Stimulated activated memory B cell treated with anti-CD40 and anti-IgM and Interleukin-4, amounts not matched to agents 10 μg/mL and 1 μg/mL and 100 μg/mL, for 72 hours (primary cell): ENCODE data around the gene COMP.
"Not testable (repeated sequence)": the region's sequence is repeated elsewhere in the genome, so short reads cannot be mapped to it uniquely, and the experiment has no call there.

Experiments
- ATAC-seq: fragments of 150-1000 bp; cut with Tn5 transposase; 2 replicates; pipeline ENCODE4 v1.10.0; 2021
- H3K27ac Mint-ChIP-seq: one replicate; pipeline ENCODE4 v1.8.0; 2022; ENCODE audit warnings: mild to moderate bottlenecking, mixed read lengths
- H3K27me3 Mint-ChIP-seq: one replicate; pipeline ENCODE4 v1.8.0; 2022; ENCODE audit warnings: mixed read lengths
- H3K36me3 Mint-ChIP-seq: one replicate; pipeline ENCODE4 v1.8.0; 2022; ENCODE audit warnings: mixed read lengths
- H3K4me1 Mint-ChIP-seq: one replicate; pipeline ENCODE4 v1.8.0; 2022; ENCODE audit warnings: mixed read lengths
- H3K4me3 Mint-ChIP-seq: one replicate; pipeline ENCODE4 v1.8.0; 2022; ENCODE audit warnings: mild to moderate bottlenecking, moderate library complexity, mixed read lengths
- H3K9me3 Mint-ChIP-seq: one replicate; pipeline ENCODE4 v1.8.0; 2022; ENCODE audit warnings: mixed read lengths

COMP gene

GRCh38 chr19:18790566-18791314, at the start of gene COMP:
TSS of gene COMP (minus strand) at chr19:18791305. CDS start at chr19:18791269, 36 bp downstream.
- H3K27me3 Mint-ChIP-seq: peaks cover 76% of the 10 kb centered on the region
- no peak for ATAC-seq
- H3K9me3 Mint-ChIP-seq: no peaks in the 10 kb centered on the region
- H3K27ac Mint-ChIP-seq: peak within 1 kb of the TSS; percentile 43
- H3K36me3 Mint-ChIP-seq: no peaks in the 10 kb centered on the region
- H3K4me1 Mint-ChIP-seq: peaks cover 41% of the 10 kb centered on the region
- H3K4me3 Mint-ChIP-seq: peak within 1 kb of the TSS; percentile 76

- no peaks in the 10 kb centered on the region for H3K27me3 Mint-ChIP-seq
- H3K9me3 Mint-ChIP-seq: no peaks in the 10 kb centered on the region
- H3K4me3 Mint-ChIP-seq: no peak overlapping the region
- peaks cover 97% of the 10 kb centered on the region for H3K4me1 Mint-ChIP-seq
- peaks cover 22% of the 10 kb centered on the region for H3K36me3 Mint-ChIP-seq
- no peak overlapping the region for H3K27ac Mint-ChIP-seq
- no peak for ATAC-seq
Observed at GRCh38 chr19:18840288-18841267, 49.5 kb upstream of the COMP start.

GRCh38 chr19:18839465-18840287, 48.6 kb upstream of the COMP start:
- H3K27me3 Mint-ChIP-seq: no peaks in the 10 kb centered on the region
- peaks cover 30% of the 10 kb centered on the region for H3K36me3 Mint-ChIP-seq
- no peaks in the 10 kb centered on the region for H3K9me3 Mint-ChIP-seq
- peak overlapping the region; percentile 60 for H3K27ac Mint-ChIP-seq
- peaks cover 97% of the 10 kb centered on the region for H3K4me1 Mint-ChIP-seq
- H3K4me3 Mint-ChIP-seq: no peak overlapping the region
- ATAC-seq: no peak

- peak overlapping the region; percentile 86 for H3K27ac Mint-ChIP-seq
- peaks cover 47% of the 10 kb centered on the region for H3K36me3 Mint-ChIP-seq
- peak overlapping the region; percentile 92 for H3K4me3 Mint-ChIP-seq
- no peaks in the 10 kb centered on the region for H3K27me3 Mint-ChIP-seq
- H3K4me1 Mint-ChIP-seq: peaks cover 72% of the 10 kb centered on the region
- H3K9me3 Mint-ChIP-seq: no peaks in the 10 kb centered on the region
- no peak for ATAC-seq
Observed at GRCh38 chr19:18834644-18834984, 43.5 kb upstream of the COMP start.

- Mint-ChIP-seq H3K4me1 (peaks cover 66% of the 10 kb centered on the region), H3K4me3 (peak overlapping the region; percentile 92), H3K9me3 (no peaks in the 10 kb centered on the region), H3K27ac (peak overlapping the region; percentile 86), H3K27me3 (no peaks in the 10 kb centered on the region), H3K36me3 (peaks cover 46% of the 10 kb centered on the region)
- ATAC-seq: no peak
Observed at GRCh38 chr19:18833849-18834643, 42.9 kb upstream of the COMP start.

GRCh38 chr19:18833141-18833476, 42.0 kb upstream of the COMP start:
- H3K9me3 Mint-ChIP-seq: no peaks in the 10 kb centered on the region
- peak overlapping the region; percentile 92 for H3K4me3 Mint-ChIP-seq
- H3K36me3 Mint-ChIP-seq: peaks cover 40% of the 10 kb centered on the region
- peaks cover 57% of the 10 kb centered on the region for H3K4me1 Mint-ChIP-seq
- no peaks in the 10 kb centered on the region for H3K27me3 Mint-ChIP-seq
- peak overlapping the region; percentile 86 for H3K27ac Mint-ChIP-seq
- ATAC-seq: no peak

- Mint-ChIP-seq H3K36me3 (peaks cover 36% of the 10 kb centered on the region), H3K4me1 (peaks cover 51% of the 10 kb centered on the region), H3K27ac (peak overlapping the region; percentile 86), H3K4me3 (peak overlapping the region; percentile 92), H3K9me3 (peaks cover 3% of the 10 kb centered on the region), H3K27me3 (no peaks in the 10 kb centered on the region)
- ATAC-seq: peak; percentile 62
Observed at GRCh38 chr19:18832306-18833140, 41.4 kb upstream of the COMP start.

- Mint-ChIP-seq H3K27me3 (no peaks in the 10 kb centered on the region), H3K9me3 (peaks cover 5% of the 10 kb centered on the region), H3K4me1 (peaks cover 43% of the 10 kb centered on the region), H3K4me3 (peak within 1 kb of the TSS; percentile 92), H3K27ac (peak within 1 kb of the TSS; percentile 86), H3K36me3 (peaks cover 32% of the 10 kb centered on the region)
- peak; percentile 92 for ATAC-seq
Observed at GRCh38 chr19:18831524-18832305, 40.6 kb upstream of the COMP start, which contains the start of gene UPF1. TSS of gene UPF1 (plus strand) at chr19:18831959. CDS start at chr19:18832210, 251 bp downstream.

- peaks cover 30% of the 10 kb centered on the region for H3K4me1 Mint-ChIP-seq
- no peak for ATAC-seq
- H3K27ac Mint-ChIP-seq: no peak overlapping the region
- H3K9me3 Mint-ChIP-seq: peaks cover 5% of the 10 kb centered on the region
- H3K36me3 Mint-ChIP-seq: peaks cover 25% of the 10 kb centered on the region
- no peak overlapping the region for H3K4me3 Mint-ChIP-seq
- peaks cover 5% of the 10 kb centered on the region for H3K27me3 Mint-ChIP-seq
Observed at GRCh38 chr19:18830488-18830887, 39.4 kb upstream of the COMP start.

- H3K4me3 Mint-ChIP-seq: no peak overlapping the region
- peaks cover 8% of the 10 kb centered on the region for H3K36me3 Mint-ChIP-seq
- H3K4me1 Mint-ChIP-seq: peaks cover 13% of the 10 kb centered on the region
Observed at GRCh38 chr19:18828786-18829185, 37.7 kb upstream of the COMP start.

GRCh38 chr19:18817574-18817973, 26.5 kb upstream of the COMP start:
- no peak for ATAC-seq
- no peaks in the 10 kb centered on the region for H3K4me1 Mint-ChIP-seq
- H3K27ac Mint-ChIP-seq: no peak overlapping the region
- no peaks in the 10 kb centered on the region for H3K9me3 Mint-ChIP-seq
- no peak overlapping the region for H3K4me3 Mint-ChIP-seq
- no peaks in the 10 kb centered on the region for H3K36me3 Mint-ChIP-seq
- H3K27me3 Mint-ChIP-seq: peaks cover 17% of the 10 kb centered on the region

More at GRCh38 chr19:18828786-18829185, 37.7 kb upstream of the COMP start:
- Mint-ChIP-seq H3K9me3 (peaks cover 5% of the 10 kb centered on the region), H3K27ac (no peak overlapping the region), H3K27me3 (peaks cover 20% of the 10 kb centered on the region)
- no peak for ATAC-seq

GRCh38 chr19:18816645-18817044, 25.5 kb upstream of the COMP start:
- not testable (repeated sequence) for H3K36me3 Mint-ChIP-seq, H3K27ac Mint-ChIP-seq, H3K9me3 Mint-ChIP-seq, ATAC-seq, H3K4me1 Mint-ChIP-seq, H3K4me3 Mint-ChIP-seq
- H3K27me3 Mint-ChIP-seq: peaks cover 17% of the 10 kb centered on the region

GRCh38 chr19:18815673-18816072, 24.6 kb upstream of the COMP start:
- H3K4me3 Mint-ChIP-seq: no peak overlapping the region
- no peaks in the 10 kb centered on the region for H3K4me1 Mint-ChIP-seq
- ATAC-seq: no peak
- H3K9me3 Mint-ChIP-seq: no peaks in the 10 kb centered on the region
- no peaks in the 10 kb centered on the region for H3K36me3 Mint-ChIP-seq
- no peak overlapping the region for H3K27ac Mint-ChIP-seq
- peaks cover 17% of the 10 kb centered on the region for H3K27me3 Mint-ChIP-seq
